ENCODE results near the gene LARP1B. TPM values are rescaled to one million over a fixed set of nuclear protein-coding genes. Genes with fewer than 3 reads are reported as not detected.

LARP1B gene
- total and polyA plus RNA-seq, 4 donors, result 17.5 to 69.6 (median 23.7) TPM

DNA sequence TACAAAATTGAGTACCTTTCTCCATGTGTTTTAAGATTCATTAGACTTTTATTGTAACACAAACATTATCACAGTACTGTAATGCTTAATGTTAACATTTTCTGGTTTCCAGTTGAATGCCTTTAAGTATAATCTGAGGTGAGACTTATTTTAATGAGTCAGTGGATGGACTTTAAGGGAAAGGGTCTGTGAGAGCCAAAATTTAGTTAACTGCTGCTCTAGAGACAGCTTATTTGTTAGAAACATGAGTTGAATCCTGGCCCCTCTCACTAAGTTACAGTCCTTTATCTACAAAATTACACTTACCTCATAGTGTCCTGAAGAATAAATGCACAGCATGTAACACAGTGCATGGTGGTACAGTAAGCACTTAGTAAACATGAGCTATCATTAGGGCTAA, 160.5 kb downstream of the LARP1B start (continued):
- TF ChIP-seq, protein P1, sequence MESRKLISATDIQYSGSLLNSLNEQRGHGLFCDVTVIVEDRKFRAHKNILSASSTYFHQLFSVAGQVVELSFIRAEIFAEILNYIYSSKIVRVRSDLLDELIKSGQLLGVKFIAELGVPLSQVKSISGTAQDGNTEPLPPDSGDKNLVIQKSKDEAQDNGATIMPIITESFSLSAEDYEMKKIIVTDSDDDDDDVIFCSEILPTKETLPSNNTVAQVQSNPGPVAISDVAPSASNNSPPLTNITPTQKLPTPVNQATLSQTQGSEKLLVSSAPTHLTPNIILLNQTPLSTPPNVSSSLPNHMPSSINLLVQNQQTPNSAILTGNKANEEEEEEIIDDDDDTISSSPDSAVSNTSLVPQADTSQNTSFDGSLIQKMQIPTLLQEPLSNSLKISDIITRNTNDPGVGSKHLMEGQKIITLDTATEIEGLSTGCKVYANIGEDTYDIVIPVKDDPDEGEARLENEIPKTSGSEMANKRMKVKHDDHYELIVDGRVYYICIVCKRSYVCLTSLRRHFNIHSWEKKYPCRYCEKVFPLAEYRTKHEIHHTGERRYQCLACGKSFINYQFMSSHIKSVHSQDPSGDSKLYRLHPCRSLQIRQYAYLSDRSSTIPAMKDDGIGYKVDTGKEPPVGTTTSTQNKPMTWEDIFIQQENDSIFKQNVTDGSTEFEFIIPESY (IDR thresholded peaks at IDR 0.05), result no peak
- TF ChIP-seq, protein P2, sequence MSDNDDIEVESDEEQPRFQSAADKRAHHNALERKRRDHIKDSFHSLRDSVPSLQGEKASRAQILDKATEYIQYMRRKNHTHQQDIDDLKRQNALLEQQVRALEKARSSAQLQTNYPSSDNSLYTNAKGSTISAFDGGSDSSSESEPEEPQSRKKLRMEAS (IDR thresholded peaks at IDR 0.05), result no peak
- TF ChIP-seq GABPA (IDR thresholded peaks at IDR 0.05 in 1 of 2, conservative IDR thresholded peaks at IDR 0.05 in 1 of 2) (no peak), HNF4G (IDR thresholded peaks at IDR 0.05) (no peak)

DNA sequence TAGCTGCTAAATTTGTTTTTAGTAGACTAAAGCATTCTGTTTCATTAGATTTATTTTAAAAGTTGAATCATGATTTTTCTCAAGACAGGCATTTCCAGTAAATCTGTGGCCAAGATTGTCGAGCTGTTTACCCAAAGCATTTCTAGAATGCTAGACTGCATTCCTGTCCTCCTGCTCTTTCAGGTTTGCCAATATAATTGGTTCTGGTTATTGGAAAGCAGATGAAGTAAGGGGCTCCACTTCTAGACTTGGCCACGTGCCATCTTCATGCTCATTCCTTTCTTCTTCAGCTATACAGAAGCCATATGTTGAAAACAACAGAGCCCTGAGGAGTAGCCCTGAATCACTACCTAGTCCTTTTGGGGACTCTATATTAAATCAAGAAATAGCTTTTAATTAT, 164.0 kb downstream of the LARP1B start:
- Histone ChIP-seq H3K4me3 (ENCODE audit: low read depth in 1 of 3, low read length in 3 of 3) (no peak overlapping the region), H3K27ac (ENCODE audit: low read depth in 1 of 2, low read length in 2 of 2) (no peak overlapping the region), H3K9me3 (ENCODE audit: control insufficient read depth in 4 of 4, low read length in 3 of 4) (no peaks in the 10 kb centered on the region), H3K4me1 (ENCODE audit: control insufficient read depth in 4 of 4, insufficient read depth in 4 of 4, low read length in 3 of 4) (no peaks in the 10 kb centered on the region), H3K27me3 (ENCODE audit: control insufficient read depth in 4 of 4, insufficient read depth in 4 of 4, low read length in 3 of 4) (no peaks in the 10 kb centered on the region), H3K36me3 (ENCODE audit: control insufficient read depth in 4 of 4, insufficient read depth in 3 of 4, low read depth in 1 of 4, low read length in 3 of 4) (peaks cover 0 to 3% (median 0%) of the 10 kb centered on the region in 4 donors), H3K9ac (ENCODE audit: low read depth in 1 of 2, low read length in 2 of 2) (no peak overlapping the region)
- no peak for DNase-seq (ENCODE audit: low spot score)
- TF ChIP-seq, protein P3, sequence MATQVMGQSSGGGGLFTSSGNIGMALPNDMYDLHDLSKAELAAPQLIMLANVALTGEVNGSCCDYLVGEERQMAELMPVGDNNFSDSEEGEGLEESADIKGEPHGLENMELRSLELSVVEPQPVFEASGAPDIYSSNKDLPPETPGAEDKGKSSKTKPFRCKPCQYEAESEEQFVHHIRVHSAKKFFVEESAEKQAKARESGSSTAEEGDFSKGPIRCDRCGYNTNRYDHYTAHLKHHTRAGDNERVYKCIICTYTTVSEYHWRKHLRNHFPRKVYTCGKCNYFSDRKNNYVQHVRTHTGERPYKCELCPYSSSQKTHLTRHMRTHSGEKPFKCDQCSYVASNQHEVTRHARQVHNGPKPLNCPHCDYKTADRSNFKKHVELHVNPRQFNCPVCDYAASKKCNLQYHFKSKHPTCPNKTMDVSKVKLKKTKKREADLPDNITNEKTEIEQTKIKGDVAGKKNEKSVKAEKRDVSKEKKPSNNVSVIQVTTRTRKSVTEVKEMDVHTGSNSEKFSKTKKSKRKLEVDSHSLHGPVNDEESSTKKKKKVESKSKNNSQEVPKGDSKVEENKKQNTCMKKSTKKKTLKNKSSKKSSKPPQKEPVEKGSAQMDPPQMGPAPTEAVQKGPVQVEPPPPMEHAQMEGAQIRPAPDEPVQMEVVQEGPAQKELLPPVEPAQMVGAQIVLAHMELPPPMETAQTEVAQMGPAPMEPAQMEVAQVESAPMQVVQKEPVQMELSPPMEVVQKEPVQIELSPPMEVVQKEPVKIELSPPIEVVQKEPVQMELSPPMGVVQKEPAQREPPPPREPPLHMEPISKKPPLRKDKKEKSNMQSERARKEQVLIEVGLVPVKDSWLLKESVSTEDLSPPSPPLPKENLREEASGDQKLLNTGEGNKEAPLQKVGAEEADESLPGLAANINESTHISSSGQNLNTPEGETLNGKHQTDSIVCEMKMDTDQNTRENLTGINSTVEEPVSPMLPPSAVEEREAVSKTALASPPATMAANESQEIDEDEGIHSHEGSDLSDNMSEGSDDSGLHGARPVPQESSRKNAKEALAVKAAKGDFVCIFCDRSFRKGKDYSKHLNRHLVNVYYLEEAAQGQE (IDR thresholded peaks at IDR 0.05), result no peak
- TF ChIP-seq NR2F2 (IDR thresholded peaks at IDR 0.05) (no peak), FOXA2 (IDR thresholded peaks at IDR 0.05) (no peak), GABPA (IDR thresholded peaks at IDR 0.05 in 1 of 2, conservative IDR thresholded peaks at IDR 0.05 in 1 of 2) (no peak), TAF1 (conservative IDR thresholded peaks at IDR 0.05) (no peak), FOXA1 (IDR thresholded peaks at IDR 0.05) (no peak), HNF4A (conservative IDR thresholded peaks at IDR 0.05) (no peak), JUND (IDR thresholded peaks at IDR 0.05) (no peak), SP1 (IDR thresholded peaks at IDR 0.05) (no peak), YY1 (IDR thresholded peaks at IDR 0.05) (no peak), HNF4G (IDR thresholded peaks at IDR 0.05) (no peak), RAD21 (IDR thresholded peaks at IDR 0.05) (no peak), RXRA (IDR thresholded peaks at IDR 0.05) (no peak), EGR1 (IDR thresholded peaks at IDR 0.05; ENCODE audit: low read depth in 2 of 2) (no peak)
- TF ChIP-seq, protein P2 (IDR thresholded peaks at IDR 0.05), result no peak
- TF ChIP-seq, protein P4, sequence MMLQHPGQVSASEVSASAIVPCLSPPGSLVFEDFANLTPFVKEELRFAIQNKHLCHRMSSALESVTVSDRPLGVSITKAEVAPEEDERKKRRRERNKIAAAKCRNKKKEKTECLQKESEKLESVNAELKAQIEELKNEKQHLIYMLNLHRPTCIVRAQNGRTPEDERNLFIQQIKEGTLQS (IDR thresholded peaks at IDR 0.05), result no peak
- TF ChIP-seq, protein P1 (IDR thresholded peaks at IDR 0.05), result no peak
- TF ChIP-seq, protein P5, sequence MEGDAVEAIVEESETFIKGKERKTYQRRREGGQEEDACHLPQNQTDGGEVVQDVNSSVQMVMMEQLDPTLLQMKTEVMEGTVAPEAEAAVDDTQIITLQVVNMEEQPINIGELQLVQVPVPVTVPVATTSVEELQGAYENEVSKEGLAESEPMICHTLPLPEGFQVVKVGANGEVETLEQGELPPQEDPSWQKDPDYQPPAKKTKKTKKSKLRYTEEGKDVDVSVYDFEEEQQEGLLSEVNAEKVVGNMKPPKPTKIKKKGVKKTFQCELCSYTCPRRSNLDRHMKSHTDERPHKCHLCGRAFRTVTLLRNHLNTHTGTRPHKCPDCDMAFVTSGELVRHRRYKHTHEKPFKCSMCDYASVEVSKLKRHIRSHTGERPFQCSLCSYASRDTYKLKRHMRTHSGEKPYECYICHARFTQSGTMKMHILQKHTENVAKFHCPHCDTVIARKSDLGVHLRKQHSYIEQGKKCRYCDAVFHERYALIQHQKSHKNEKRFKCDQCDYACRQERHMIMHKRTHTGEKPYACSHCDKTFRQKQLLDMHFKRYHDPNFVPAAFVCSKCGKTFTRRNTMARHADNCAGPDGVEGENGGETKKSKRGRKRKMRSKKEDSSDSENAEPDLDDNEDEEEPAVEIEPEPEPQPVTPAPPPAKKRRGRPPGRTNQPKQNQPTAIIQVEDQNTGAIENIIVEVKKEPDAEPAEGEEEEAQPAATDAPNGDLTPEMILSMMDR (IDR thresholded peaks at IDR 0.05; ENCODE audit: low read depth, low read length, missing input control), result no peak
- 89% methylated on average over 2 of the region's 2 CpGs for WGBS
